Muscle layer of duodenum (tissue), 2 donors: ENCODE measurements around the gene CAPRIN1.

Source experiments
- H3K27ac ChIP-seq: one replicate; pipeline ENCODE4 v1.7.0; 2013; ENCODE audit warnings: mild to moderate bottlenecking, low read length
- H3K27me3 ChIP-seq: one replicate; pipeline ENCODE4 v1.7.0; 2013; ENCODE audit warnings: low read depth, mild to moderate bottlenecking, control low read depth, low read length
- H3K36me3 ChIP-seq, 2 donors: one replicate each; pipeline ENCODE4 v1.7.0; 2013; ENCODE audit warnings: low read length in 2 of 2, control low read depth in 1 of 2, mild to moderate bottlenecking in 1 of 2; ENCODE audit not compliant: insufficient read depth in 2 of 2, control insufficient read depth in 1 of 2
- H3K4me1 ChIP-seq, 2 donors: one replicate each; pipeline ENCODE4 v1.7.0; 2013; ENCODE audit warnings: low read length in 2 of 2, mild to moderate bottlenecking in 2 of 2, control low read depth in 1 of 2, moderate library complexity in 1 of 2; ENCODE audit not compliant: insufficient read depth in 2 of 2, control insufficient read depth in 1 of 2
- H3K4me3 ChIP-seq, 2 donors: one replicate each; pipeline ENCODE4 v1.7.0; 2013; ENCODE audit warnings: low read length in 2 of 2, low read depth in 1 of 2, mild to moderate bottlenecking in 1 of 2
- H3K9me3 ChIP-seq, 2 donors: one replicate each; pipeline ENCODE4 v1.7.0; 2013; ENCODE audit warnings: low read length in 2 of 2, control low read depth in 1 of 2, mild to moderate bottlenecking in 1 of 2; ENCODE audit not compliant: control insufficient read depth in 1 of 2
- donor health status: healthy.

The CAPRIN1 gene

GRCh38 chr11:34098813-34099212 is 47.3 kb downstream of the CAPRIN1 start:
- Histone ChIP-seq H3K4me1 (no peaks in the 10 kb centered on the region), H3K36me3 (peaks cover 60 to 79% of the 10 kb centered on the region in 2 donors), H3K27ac (no peak overlapping the region), H3K9me3 (no peaks in the 10 kb centered on the region), H3K27me3 (no peaks in the 10 kb centered on the region), H3K4me3 (no peak overlapping the region)

- Histone ChIP-seq H3K36me3 (peaks cover 27 to 40% of the 10 kb centered on the region in 2 donors), H3K4me3 (peak overlapping the region; percentile 90 to 97), H3K27ac (peak overlapping the region; percentile 97), H3K9me3 (no peaks in the 10 kb centered on the region), H3K4me1 (peaks cover 11% of the 10 kb centered on the region in 2 donors), H3K27me3 (no peaks in the 10 kb centered on the region)
Observed at GRCh38 chr11:34104680-34105078, 53.1 kb downstream of the CAPRIN1 start.

GRCh38 chr11:34105079-34105956 is 53.8 kb downstream of the CAPRIN1 start, which contains the start of gene NAT10:
TSS of gene NAT10 (plus strand) at chr11:34105629. CDS start at chr11:34108226, 2,597 bp downstream.
- peaks cover 26 to 40% of the 10 kb centered on the region in 2 donors for H3K36me3 ChIP-seq
- peak within 1 kb of the TSS; percentile 97 for H3K27ac ChIP-seq
- no peaks in the 10 kb centered on the region for H3K9me3 ChIP-seq
- no peaks in the 10 kb centered on the region for H3K27me3 ChIP-seq
- peak within 1 kb of the TSS; percentile 90 to 97 for H3K4me3 ChIP-seq
- H3K4me1 ChIP-seq: peaks cover 11% of the 10 kb centered on the region in 2 donors

GRCh38 chr11:34105957-34106504 is 54.5 kb downstream of the CAPRIN1 start:
- peak overlapping the region; percentile 90 to 97 for H3K4me3 ChIP-seq
- H3K36me3 ChIP-seq: peaks cover 23 to 41% of the 10 kb centered on the region in 2 donors
- H3K4me1 ChIP-seq: peaks cover 11% of the 10 kb centered on the region in 2 donors
- no peaks in the 10 kb centered on the region for H3K9me3 ChIP-seq
- H3K27me3 ChIP-seq: no peaks in the 10 kb centered on the region
- peak overlapping the region; percentile 97 for H3K27ac ChIP-seq

GRCh38 chr11:34111722-34112270 is 60.3 kb downstream of the CAPRIN1 start:
- no peak overlapping the region for H3K4me3 ChIP-seq
- H3K9me3 ChIP-seq: no peaks in the 10 kb centered on the region
- H3K36me3 ChIP-seq: peaks cover 70 to 79% of the 10 kb centered on the region in 2 donors
- H3K27ac ChIP-seq: no peak overlapping the region
- peaks cover 0 to 5% of the 10 kb centered on the region in 2 donors for H3K4me1 ChIP-seq
- no peaks in the 10 kb centered on the region for H3K27me3 ChIP-seq

- H3K4me3 ChIP-seq: no peak overlapping the region
- no peaks in the 10 kb centered on the region for H3K27me3 ChIP-seq
- no peak overlapping the region for H3K27ac ChIP-seq
- no peaks in the 10 kb centered on the region for H3K4me1 ChIP-seq
- H3K36me3 ChIP-seq: peaks cover 82 to 97% of the 10 kb centered on the region in 2 donors
- no peaks in the 10 kb centered on the region for H3K9me3 ChIP-seq
Observed at GRCh38 chr11:34114014-34114413, 62.5 kb downstream of the CAPRIN1 start.

GRCh38 chr11:34114471-34114870 is 62.9 kb downstream of the CAPRIN1 start:
- H3K27ac ChIP-seq: no peak overlapping the region
- H3K36me3 ChIP-seq: peaks cover 81 to 97% of the 10 kb centered on the region in 2 donors
- H3K9me3 ChIP-seq: no peaks in the 10 kb centered on the region
- no peak overlapping the region for H3K4me3 ChIP-seq
- H3K27me3 ChIP-seq: no peaks in the 10 kb centered on the region
- H3K4me1 ChIP-seq: no peaks in the 10 kb centered on the region

- H3K4me3 ChIP-seq: no peak overlapping the region
- no peak overlapping the region for H3K27ac ChIP-seq
- peaks cover 71 to 93% of the 10 kb centered on the region in 2 donors for H3K36me3 ChIP-seq
- no peaks in the 10 kb centered on the region for H3K9me3 ChIP-seq
- no peaks in the 10 kb centered on the region for H3K27me3 ChIP-seq
- H3K4me1 ChIP-seq: no peaks in the 10 kb centered on the region
Observed at GRCh38 chr11:34120651-34121050, 69.1 kb downstream of the CAPRIN1 start.

- H3K4me3 ChIP-seq: no peak overlapping the region
- no peaks in the 10 kb centered on the region for H3K9me3 ChIP-seq
- H3K27me3 ChIP-seq: no peaks in the 10 kb centered on the region
- H3K4me1 ChIP-seq: no peaks in the 10 kb centered on the region
- peaks cover 48 to 82% of the 10 kb centered on the region in 2 donors for H3K36me3 ChIP-seq
- no peak overlapping the region for H3K27ac ChIP-seq
Observed at GRCh38 chr11:34124885-34125668, 73.5 kb downstream of the CAPRIN1 start.

GRCh38 chr11:34126959-34127848 is 75.7 kb downstream of the CAPRIN1 start:
- H3K36me3 ChIP-seq: peaks cover 49 to 81% of the 10 kb centered on the region in 2 donors

More at GRCh38 chr11:34126959-34127848, 75.7 kb downstream of the CAPRIN1 start:
- H3K4me1 ChIP-seq: no peaks in the 10 kb centered on the region
- H3K4me3 ChIP-seq: no peak overlapping the region
- no peaks in the 10 kb centered on the region for H3K9me3 ChIP-seq
- H3K27me3 ChIP-seq: no peaks in the 10 kb centered on the region
- H3K27ac ChIP-seq: no peak overlapping the region
